NOMO-1 (cell line): ENCODE data around the gene PTGER2.

Source experiments
- DNase-seq, 2 experiments: peaks; one replicate each; lab custom pipeline; 2025; ENCODE audit not compliant: unreplicated experiment in 2 of 2; lab: John Stamatoyannopoulos, UW

Gene PTGER2, protein sequence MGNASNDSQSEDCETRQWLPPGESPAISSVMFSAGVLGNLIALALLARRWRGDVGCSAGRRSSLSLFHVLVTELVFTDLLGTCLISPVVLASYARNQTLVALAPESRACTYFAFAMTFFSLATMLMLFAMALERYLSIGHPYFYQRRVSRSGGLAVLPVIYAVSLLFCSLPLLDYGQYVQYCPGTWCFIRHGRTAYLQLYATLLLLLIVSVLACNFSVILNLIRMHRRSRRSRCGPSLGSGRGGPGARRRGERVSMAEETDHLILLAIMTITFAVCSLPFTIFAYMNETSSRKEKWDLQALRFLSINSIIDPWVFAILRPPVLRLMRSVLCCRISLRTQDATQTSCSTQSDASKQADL

DNA sequence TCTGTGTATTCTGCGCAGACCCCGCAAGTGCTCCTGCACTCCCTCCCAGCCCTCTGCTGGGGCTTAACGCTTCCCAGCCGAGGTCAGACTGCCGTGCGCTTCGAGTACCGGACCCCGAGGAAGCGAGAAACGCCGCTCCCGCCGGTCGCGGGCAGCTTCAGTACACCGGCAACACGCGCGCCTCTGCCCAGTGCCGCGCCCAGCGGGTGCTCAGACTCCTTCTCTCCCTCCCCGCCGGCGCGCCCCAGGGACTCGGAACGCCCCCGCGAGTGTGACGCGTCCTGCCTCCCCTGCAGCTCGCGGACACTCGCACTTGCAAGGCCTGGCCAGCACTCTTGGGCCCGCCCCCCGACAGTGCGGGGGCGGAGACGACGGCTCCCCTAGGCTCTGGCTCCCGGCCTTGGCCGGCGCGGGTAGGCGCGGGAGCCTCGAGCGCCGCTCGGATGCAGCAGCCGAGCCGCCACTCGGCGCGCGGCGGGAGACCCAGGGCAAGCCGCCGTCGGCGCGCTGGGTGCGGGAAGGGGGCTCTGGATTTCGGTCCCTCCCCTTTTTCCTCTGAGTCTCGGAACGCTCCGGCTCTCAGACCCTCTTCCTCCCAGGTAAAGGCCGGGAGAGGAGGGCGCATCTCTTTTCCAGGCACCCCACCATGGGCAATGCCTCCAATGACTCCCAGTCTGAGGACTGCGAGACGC is at the start of gene PTGER2:
PTGER2 (plus strand) TSS at position 410 of the 692 bp plus-strand sequence; CDS start at position 647, 237 bp downstream.
- peak; percentile 91 to 93 for DNase-seq

DNA sequence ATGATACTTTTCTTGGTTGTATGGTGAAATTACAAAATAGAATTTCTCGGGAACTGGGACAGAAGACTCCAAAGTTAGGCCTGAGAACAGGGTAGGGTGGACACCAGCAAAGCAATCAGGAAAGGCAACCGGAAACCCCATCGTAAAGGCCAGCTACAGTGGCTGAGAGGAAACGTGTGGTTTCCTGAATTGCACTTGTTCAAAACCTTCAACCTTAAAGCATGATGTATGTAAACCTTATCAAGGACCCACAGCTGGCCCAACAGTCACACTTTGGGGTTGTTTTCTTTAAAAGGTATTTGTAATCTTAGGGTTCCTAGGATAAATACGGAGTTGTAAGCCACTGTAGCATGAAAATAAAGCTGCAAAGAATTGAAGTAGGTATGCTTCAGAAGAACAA is 48.9 kb upstream of the PTGER2 start:
- DNase-seq = peak; percentile 18 to 63

DNA sequence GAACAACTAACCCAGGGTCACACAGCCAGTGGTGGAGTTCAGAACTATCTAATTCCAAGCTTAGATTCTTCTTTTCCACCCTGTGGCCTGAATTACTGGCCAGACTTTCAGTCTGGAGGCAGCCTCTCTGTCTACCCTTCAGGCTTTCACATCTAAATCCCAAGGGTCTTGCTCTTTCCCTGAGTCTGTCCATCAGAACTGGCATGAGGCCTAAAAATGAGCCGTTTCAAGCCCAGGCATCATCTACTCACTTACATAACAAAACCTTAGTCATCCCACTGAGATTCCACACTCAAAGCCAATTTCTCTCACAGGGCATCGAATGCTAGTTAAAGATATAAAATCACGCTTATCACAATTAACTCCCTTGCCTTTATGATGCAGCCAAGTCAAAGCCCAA is 47.9 kb upstream of the PTGER2 start:
- DNase-seq = no peak

DNA sequence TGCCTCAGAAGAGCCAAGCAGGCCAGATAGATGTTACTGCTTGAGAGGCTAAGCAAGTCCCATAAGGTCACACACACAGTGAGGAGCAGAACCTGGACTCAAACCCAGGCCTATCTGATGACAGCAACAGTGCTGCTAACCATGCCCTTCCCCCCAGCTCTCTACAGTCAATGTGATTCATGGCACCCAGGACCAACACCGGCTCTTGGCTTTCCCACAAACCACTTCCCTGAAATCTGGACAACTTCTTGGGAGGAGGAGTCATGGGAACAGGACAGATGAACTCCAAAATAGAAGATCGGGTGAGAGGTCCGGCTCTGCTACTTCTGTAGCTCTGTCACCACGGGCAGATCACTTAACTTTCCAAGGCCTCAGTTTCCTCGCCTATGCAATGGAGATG is 47.3 kb upstream of the PTGER2 start:
- no peak for DNase-seq

DNA sequence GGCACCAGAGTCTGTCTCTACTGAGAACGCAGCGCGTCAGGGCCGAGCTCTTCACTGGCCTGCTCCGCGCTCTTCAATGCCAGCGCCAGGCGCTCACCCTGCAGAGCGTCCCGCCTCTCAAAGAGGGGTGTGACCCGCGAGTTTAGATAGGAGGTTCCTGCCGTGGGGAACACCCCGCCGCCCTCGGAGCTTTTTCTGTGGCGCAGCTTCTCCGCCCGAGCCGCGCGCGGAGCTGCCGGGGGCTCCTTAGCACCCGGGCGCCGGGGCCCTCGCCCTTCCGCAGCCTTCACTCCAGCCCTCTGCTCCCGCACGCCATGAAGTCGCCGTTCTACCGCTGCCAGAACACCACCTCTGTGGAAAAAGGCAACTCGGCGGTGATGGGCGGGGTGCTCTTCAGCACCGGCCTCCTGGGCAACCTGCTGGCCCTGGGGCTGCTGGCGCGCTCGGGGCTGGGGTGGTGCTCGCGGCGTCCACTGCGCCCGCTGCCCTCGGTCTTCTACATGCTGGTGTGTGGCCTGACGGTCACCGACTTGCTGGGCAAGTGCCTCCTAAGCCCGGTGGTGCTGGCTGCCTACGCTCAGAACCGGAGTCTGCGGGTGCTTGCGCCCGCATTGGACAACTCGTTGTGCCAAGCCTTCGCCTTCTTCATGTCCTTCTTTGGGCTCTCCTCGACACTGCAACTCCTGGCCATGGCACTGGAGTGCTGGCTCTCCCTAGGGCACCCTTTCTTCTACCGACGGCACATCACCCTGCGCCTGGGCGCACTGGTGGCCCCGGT is 46.4 kb upstream of the PTGER2 start, which contains the start of gene PTGDR:
PTGDR (plus strand) TSS at position 198 of the 778 bp plus-strand sequence; CDS start at position 315, 117 bp downstream.
- DNase-seq = no peak

DNA sequence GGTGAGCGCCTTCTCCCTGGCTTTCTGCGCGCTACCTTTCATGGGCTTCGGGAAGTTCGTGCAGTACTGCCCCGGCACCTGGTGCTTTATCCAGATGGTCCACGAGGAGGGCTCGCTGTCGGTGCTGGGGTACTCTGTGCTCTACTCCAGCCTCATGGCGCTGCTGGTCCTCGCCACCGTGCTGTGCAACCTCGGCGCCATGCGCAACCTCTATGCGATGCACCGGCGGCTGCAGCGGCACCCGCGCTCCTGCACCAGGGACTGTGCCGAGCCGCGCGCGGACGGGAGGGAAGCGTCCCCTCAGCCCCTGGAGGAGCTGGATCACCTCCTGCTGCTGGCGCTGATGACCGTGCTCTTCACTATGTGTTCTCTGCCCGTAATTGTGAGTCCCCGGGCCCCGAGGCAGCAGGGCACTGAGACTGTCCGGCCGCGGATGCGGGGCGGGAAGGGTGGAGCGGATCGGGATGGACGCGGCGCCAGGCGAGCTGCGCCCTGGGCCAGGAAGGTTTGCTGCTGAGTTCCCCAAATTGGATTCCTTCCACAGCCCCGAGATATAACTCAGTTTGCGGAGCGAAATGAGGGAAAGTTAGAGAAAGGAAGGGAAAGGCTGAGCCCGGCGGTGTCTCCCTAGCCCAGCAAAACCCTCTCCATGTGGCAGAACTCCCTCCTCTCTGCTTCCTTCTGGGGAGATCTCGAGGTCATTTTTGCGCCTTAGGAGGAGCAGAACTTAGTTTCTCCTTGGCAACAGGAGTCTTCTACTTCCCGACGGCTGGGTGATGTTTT is 45.6 kb upstream of the PTGER2 start:
- no peak for DNase-seq

DNA sequence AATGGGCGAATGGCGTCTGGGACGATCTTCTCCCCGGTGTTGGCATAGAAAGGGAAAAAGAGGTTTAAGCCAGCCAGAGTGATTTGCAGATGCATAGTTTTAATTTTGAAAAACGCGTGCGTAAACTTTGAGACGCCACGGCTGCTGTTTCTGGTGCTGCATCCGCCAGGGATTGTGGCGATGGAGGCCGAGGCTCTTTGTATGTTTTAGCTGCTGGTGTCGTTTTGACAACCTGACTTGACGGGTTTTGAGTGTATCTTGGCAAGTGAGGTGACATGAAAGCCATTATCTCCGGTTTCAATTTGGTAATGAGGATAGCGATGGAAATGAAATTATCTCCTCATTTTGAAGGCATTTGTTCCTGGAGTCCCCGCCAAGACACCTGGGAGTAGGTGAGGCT is 45.0 kb upstream of the PTGER2 start:
- no peak for DNase-seq

DNA sequence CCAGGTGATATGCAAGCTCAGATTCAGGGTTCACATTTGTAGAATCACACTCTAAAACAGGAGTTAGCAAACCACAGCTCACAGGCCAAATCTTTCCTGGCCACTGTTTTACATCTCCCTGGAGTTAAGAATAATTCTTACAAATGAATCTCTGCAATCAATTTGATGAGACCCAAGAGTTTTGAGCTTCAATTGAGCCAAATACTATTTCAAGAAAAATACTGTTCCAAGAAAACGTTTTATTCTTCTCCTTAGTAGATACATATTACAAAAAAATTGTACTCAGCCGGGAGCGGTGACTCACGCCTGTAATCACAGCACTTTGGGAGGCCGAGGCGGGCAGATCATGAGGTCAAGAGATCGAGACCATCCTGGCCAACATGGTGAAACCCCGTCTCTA is 44.1 kb upstream of the PTGER2 start:
- DNase-seq = no peak

DNA sequence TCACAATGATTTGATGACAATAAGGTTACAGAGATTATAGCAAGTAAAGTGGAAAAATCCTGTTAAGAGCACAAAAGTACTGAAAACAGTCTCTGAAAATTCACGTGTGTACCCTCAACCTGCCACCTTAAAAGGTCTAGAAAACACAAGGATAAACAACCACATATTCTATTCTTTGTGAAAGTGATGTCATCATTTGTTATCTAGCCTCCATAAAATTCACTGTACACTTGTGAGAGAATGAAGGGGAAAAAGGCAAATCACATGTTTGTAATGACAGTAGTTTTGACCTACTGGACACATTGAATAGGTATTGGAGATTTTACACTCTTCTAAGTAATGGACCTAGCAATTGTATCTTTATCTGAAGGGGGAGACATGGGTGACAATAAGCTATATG is 42.6 kb upstream of the PTGER2 start:
- no peak for DNase-seq

DNA sequence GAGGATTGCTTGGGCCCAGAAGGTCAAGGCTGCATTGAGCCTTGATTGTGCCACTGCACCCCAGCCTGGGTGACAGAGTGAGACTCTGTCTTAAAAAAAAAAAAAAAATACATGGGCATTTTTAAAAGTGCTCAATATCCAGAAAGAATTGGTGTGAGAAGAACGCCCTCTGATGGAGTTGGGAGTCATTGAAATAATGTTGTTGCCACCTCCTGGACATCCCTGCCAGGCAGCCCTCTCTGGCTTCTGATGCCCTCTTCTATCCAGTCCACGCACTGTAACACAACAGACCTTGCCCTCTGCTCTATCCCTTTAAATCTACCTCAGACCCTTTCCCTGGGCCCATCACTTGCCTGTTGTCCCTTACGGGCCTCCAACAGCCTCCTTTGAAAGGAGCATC is 41.7 kb upstream of the PTGER2 start:
- DNase-seq = peak; percentile 5 to 44

DNA sequence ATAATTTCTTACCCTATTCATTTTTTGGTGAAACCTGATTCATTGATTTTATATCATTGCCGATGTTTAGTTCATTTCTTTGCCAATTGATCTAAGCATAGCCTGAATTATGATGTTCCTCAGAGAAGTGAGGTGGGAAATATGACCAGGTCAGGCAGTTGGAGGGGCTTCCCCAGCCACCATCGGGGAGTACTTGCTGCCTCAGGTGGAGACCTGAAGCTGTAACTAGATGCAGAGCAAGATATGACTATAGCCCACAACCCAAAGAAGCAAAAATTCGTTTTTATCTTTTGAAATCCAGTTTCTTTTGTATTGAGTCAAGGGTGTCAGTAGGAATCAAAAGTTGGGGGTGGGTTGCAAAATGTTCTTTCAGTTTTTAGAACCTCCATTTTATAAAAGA is 38.7 kb upstream of the PTGER2 start:
- no peak for DNase-seq

DNA sequence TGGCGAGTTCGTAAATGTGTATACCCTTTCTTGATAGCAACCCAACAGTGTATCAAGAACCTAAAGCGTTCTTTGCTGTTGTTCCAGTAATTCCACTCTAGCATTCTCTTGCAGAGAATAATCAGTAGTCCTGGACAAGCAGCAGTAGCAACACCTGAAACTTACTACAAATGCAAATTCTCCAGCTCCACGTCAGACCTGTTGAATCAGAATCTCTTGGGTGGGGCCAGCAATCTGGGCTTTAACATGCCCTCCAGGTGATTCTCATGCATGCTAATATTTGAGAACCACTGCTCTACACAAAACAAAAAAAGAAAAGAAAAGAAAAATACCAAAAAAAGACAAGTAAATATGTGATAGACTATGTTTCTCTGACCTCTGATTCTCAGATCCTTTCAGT is 36.6 kb upstream of the PTGER2 start:
- no peak for DNase-seq

DNA sequence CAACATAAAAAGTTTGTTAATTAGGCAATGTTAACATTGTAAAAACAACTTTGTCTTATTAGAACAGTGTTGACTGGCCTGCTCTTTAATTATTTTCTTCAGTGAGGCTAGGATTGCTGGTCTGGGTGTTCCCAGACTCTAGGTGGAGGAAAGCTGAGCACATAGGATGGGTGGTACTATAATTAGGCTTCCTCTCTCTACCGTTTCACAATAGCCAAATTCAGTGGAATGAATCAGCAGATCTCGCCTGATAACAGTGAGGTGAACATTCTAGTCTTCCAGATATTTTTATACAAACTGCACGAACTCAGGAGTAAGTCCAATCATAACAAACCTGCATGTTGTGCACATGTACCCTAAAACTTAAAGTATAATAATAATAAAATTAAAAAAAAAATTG is 34.7 kb upstream of the PTGER2 start:
- peak; percentile 20 to 57 for DNase-seq

DNA sequence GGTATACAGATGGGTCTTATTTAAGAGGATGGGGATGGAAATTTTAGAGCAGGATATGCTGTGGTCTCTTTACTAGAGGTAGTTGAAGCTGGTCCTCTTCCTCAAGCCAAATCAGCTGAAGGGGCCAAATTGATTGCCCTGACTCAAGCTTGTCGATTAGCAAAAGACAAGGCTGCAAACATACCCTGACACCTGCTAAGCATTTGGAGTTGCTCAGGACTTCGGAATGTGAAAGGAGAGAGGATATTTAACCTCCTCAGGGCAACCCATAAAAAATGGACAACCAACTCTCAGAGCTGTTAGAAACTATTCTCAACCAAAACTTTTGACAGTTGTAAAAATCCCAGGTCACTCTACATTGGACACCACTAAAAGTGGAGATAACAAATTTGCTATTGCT is 31.0 kb upstream of the PTGER2 start:
- no peak for DNase-seq

DNA sequence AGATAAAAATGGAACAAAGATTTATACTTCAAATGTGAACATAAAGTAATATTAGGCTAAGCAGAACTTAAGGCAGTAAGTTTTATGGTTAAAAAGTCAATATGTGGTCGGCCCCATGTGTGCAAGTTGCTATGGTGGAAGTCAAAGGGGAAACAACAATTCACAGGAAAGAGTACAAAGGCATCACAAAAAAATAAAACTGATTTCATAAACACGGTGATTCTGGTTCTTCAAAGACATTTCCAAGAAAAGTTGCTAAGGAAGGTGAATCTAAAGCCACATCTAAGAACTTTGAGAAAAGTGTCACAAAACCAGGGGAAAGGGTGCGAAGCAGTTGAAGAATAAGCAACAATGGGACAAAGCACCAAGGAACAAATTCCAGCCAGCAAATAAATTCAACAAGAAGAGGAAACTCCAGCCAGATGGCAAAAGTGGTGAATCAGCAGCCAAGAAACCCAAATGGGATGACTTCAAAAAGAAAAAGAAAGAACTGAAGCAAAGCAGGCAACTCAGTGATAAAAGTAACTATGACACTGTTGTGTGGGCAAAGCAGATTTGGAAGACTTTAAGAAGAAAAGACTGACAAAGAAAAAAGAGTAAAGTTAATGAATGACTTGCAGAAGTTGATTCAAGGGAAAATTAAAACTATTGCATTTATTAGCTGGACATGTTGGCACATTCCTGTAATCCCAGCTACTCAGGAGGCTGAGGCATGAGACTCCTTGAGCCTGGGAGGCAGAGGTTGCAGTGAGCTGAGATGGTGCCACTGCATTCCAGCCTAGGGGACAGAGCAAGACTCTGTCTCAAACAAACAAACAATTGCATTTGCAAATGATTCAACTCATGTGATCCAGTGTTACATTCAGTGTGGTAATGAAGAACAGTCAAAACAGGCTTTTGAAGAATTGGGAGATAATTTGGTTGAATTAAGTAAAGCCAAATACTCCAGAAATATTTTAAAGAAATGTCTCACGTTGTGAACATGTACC is 27.2 kb upstream of the PTGER2 start:
- peak in 1 of 2 experiments; percentile 36 for DNase-seq

DNA sequence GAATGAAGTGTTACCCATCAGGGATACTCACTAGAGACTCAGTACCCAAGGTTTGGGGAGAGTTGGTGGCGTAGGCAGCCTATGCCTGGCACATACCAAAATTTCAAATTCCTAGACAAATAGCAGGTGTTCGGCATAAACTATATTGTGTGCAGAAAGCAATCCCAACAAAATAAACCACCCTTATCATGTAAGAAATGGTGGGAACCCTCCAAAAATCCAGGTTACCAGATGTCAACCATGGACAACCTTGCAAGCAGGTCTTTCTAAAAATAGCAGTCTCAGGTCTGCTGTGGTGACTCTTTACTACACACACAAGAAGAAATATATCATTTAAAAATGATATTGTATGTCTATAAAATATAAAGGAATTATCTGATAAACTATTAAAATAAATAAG is 17.7 kb upstream of the PTGER2 start:
- DNase-seq = no peak

DNA sequence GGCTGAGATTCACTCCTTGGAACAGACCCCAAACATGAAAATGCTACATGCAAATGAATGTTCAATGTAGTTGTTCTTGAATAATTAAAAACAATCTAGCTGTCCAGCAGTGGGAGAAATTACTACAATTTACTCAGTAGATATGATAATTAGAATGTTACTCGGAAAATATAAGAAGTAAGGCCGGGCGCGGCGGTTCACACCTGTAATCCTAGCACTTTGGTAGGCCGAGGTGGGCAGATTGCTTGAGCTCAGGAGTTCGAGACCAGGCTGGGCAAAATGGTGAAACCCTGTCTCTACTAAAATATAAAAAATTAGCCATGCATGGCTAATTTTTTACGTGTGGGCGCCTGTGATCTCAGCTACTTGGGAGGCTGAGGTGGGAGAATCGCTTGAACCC is 15.3 kb upstream of the PTGER2 start:
- DNase-seq = no peak

DNA sequence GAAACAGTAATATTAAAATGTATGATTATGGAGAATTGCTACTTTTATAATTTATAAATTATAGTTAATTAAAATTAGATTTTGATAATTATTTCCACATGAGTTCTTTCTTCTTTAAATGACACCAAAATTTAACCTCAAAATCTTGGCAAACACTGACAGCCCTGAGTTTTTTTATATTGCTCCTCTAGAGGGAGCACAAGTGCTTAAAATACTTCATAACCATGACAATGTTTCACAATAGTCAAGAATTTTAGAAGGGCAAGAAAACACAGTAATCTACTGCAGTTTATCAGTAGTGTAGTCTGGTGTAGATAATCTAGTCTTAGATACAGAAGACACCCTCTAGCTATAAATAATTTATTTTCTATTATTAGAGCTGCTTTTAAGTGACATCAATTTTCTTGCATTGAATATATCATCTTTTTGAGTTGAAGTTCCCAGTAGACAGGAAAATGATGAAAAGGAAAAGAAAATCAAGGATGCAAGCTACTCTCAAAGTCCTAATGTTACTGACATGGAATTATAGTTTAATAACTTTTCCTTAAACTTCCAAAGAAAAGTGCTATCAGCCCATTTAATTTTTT is 14.3 kb upstream of the PTGER2 start:
- peak; percentile 77 to 87 for DNase-seq

DNA sequence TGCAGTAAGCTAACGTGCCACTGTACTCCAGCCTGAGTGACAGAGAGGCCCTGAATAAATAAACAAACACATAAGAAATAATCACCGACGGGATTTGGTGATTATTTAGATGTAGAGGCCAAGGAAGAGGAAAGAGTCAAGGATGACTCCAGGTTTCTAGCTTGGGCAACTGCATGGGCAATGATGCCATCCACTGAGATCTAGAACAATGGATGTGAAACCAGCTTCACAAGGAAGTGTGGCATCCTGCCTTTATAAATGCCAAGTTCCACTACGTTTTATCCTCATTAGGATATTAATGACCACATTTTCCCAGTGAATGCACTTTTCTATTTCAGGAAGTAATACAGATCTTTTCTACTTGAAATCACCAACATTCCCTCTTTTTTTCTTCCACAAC is 10.9 kb upstream of the PTGER2 start:
- DNase-seq = no peak
